Smooth muscle cell (in vitro differentiated cells): ENCODE measurements around the gene LGALS7. TPM values are rescaled to one million over a fixed set of nuclear protein-coding genes. Genes with fewer than 3 reads are reported as not detected.
"Not testable (repeated sequence)": the region's sequence is repeated elsewhere in the genome, so short reads cannot be mapped to it uniquely, and the experiment has no call there.

Experiments
- DNase-seq: peaks from one replicate; lab custom pipeline; 2025; ENCODE audit not compliant: unreplicated experiment; lab: John Stamatoyannopoulos, UW
- H2AFZ ChIP-seq: fragments of 200-600 bp; sonication (generic); 2 replicates; pipeline ENCODE4 v1.6.0; 2016; ENCODE audit warnings: antibody characterized with exemption, low read depth, mild to moderate bottlenecking
- H3F3A ChIP-seq: fragments of 200-600 bp; sonication (generic); 2 replicates; pipeline ENCODE4 v1.6.0; 2017; ENCODE audit warnings: antibody characterized with exemption, low read depth
- H3K27ac ChIP-seq: fragments of 200-600 bp; sonication (generic); 2 replicates; pipeline ENCODE4 v1.5.1; 2016; ENCODE audit warnings: low read depth, mild to moderate bottlenecking
- H3K27me3 ChIP-seq: fragments of 200-600 bp; sonication (generic); 2 replicates; pipeline ENCODE4 v1.6.1; 2016; ENCODE audit warnings: low read depth, mild to moderate bottlenecking
- H3K36me3 ChIP-seq: fragments of 200-600 bp; sonication (generic); 2 replicates; pipeline ENCODE4 v1.5.1; 2016; ENCODE audit warnings: low read depth
- H3K4me1 ChIP-seq: fragments of 200-600 bp; sonication (generic); 2 replicates; pipeline ENCODE4 v1.5.1; 2016; ENCODE audit warnings: low read depth
- H3K4me2 ChIP-seq: fragments of 200-600 bp; sonication (generic); 2 replicates; pipeline ENCODE4 v1.6.0; 2016; ENCODE audit warnings: mild to moderate bottlenecking
- H3K4me3 ChIP-seq: fragments of 200-600 bp; sonication (generic); 2 replicates; pipeline ENCODE4 v1.5.1; 2016; ENCODE audit warnings: mild to moderate bottlenecking
- H3K79me2 ChIP-seq: fragments of 200-600 bp; sonication (generic); 2 replicates; pipeline ENCODE4 v1.6.0; 2016; ENCODE audit warnings: low read depth, mild to moderate bottlenecking
- H3K9ac ChIP-seq: fragments of 200-600 bp; sonication (generic); 2 replicates; pipeline ENCODE4 v1.6.0; 2016; ENCODE audit warnings: low read depth
- H3K9me3 ChIP-seq: fragments of 200-600 bp; sonication (generic); replicated peaks from 2 replicates; pipeline ENCODE4 v1.5.1; 2016; ENCODE audit warnings: low read depth
- H4K20me1 ChIP-seq: fragments of 200-600 bp; sonication (generic); 2 replicates; pipeline ENCODE4 v1.6.0; 2016; ENCODE audit warnings: low read depth
- WGBS: methylation state at CpG from one replicate; pipeline ENCODE4 v1.1.7; 2016; ENCODE audit warnings: low lambda C conversion rate; 5-methylcytosine and 5-hydroxymethylcytosine counted together
- polyA plus RNA-seq: library from polyadenylated mRNA; unstranded; fragments of >200 nt; fragmentation: Nextera tagmentation; extraction: Ambion mirVana; gene quantifications from 2 replicates; pipeline ENCODE4 v1.2.1, GENCODE V29; 2016
- total RNA-seq: library from RNA; depleted of rRNA; stranded (reverse); fragments of >200 nt; gene quantifications from 2 replicates; pipeline ENCODE4 v1.2.3, GENCODE V29; 2014
- TF ChIP-seq, protein P1 (sequence below): fragments of 200-600 bp; sonication (generic); IDR thresholded peaks from 2 replicates; pipeline ENCODE4 v1.5.1; 2017; ENCODE audit warnings: borderline replicate concordance, mild to moderate bottlenecking, antibody characterized with exemption; ENCODE audit not compliant: insufficient read depth, poor library complexity, severe bottlenecking

Gene LGALS7
- total and polyA plus RNA-seq, 2 experiments from 2014 or later, result not detected

DNA sequence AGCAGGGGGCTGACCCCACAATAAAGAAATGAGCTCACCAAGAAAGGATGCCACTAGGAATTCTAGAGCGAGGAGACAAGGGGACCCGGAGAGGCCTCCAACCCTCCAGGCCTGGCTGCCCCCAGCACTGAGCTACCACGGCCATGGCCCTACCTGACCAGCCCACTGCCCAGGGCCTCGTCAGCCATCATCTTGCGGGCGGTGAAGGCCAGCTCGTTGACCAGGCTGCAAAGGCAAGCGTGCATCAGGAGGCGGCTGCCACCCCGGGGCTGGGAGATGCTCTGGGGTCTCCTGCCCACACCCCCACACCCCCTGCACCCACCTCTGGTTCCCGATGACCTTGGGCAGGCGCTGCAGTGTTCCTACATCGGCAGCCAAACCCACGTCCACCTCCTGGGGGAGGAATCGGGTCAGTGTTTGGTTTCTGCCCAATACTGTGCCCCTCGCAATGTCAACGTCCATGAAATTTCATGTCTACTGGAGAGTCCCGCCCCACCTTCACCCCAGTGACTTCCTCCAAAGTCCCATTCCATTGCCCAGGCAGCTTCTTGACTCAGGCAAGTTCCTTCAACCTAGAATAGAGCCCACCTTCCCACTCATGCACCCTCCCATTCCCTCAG, 42.9 kb upstream of the LGALS7 start:
- no peak overlapping the region for H3K27ac ChIP-seq
- no peak overlapping the region for H3K9ac ChIP-seq
- H3F3A ChIP-seq, result no peaks in the 10 kb centered on the region
- no peaks in the 10 kb centered on the region for H3K9me3 ChIP-seq
- H4K20me1 ChIP-seq, result no peaks in the 10 kb centered on the region
- H3K36me3 ChIP-seq, result no peaks in the 10 kb centered on the region
- no peak for DNase-seq
- no peak overlapping the region for H3K4me2 ChIP-seq
- H3K4me3 ChIP-seq, result no peak overlapping the region
- H3K27me3 ChIP-seq, result no peaks in the 10 kb centered on the region
- no peaks in the 10 kb centered on the region for H3K79me2 ChIP-seq
- H2AFZ ChIP-seq, result no peak overlapping the region
- H3K4me1 ChIP-seq, result no peaks in the 10 kb centered on the region
- WGBS, result 96% methylated on average over 18 of the region's 18 CpGs
- TF ChIP-seq, protein P1, sequence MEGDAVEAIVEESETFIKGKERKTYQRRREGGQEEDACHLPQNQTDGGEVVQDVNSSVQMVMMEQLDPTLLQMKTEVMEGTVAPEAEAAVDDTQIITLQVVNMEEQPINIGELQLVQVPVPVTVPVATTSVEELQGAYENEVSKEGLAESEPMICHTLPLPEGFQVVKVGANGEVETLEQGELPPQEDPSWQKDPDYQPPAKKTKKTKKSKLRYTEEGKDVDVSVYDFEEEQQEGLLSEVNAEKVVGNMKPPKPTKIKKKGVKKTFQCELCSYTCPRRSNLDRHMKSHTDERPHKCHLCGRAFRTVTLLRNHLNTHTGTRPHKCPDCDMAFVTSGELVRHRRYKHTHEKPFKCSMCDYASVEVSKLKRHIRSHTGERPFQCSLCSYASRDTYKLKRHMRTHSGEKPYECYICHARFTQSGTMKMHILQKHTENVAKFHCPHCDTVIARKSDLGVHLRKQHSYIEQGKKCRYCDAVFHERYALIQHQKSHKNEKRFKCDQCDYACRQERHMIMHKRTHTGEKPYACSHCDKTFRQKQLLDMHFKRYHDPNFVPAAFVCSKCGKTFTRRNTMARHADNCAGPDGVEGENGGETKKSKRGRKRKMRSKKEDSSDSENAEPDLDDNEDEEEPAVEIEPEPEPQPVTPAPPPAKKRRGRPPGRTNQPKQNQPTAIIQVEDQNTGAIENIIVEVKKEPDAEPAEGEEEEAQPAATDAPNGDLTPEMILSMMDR, result no peak

DNA sequence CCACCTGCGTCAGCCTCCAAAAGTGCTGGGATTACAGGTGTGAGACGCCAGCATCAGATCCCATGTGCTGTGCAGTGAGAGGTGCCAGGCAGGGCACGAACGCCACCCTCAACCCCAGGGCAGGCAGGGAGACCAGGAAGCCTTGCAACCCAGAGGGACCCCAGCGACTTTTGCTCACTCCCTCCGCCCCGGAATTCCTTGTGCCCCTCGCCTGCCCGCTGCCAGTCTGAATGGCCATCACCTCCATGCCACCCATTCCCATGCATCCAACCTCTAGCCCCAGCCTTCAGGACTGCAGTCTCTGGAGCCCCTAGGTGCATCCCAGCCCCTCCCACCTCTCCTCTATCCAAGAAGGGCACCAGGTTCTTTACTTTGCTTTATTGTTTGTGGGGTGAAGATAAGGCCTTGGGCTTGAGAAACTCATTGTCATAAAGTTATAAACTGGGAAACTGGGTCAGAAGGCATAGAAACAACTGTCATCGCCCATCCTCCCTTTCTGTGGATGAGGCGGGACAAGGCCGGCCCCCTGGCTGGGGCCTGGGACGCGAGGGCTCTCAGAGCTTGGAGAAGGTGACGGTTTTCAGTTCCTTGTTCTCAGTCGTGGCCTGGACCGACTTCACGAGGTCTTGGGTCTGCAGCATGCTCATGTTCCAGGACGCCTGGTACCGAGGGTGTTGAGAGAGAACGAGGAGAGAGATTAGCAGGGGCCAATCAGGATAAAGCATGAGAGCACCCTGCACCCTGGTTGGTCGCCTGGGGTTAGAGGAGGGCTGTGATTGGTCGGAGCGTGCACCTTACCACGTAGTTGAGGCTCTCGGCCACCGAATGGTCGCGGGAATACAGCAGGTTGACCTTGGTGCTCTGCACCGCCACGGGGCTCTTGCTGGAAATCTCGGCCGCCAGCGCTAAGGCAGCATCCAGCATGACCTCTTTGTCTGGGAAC, 42.0 kb upstream of the LGALS7 start:
- no peak overlapping the region for H3K4me2 ChIP-seq
- H3K9me3 ChIP-seq, result no peaks in the 10 kb centered on the region
- no peaks in the 10 kb centered on the region for H3F3A ChIP-seq
- no peaks in the 10 kb centered on the region for H3K4me1 ChIP-seq
- no peaks in the 10 kb centered on the region for H3K36me3 ChIP-seq
- TF ChIP-seq, protein P1, result no peak
- H3K27me3 ChIP-seq, result no peaks in the 10 kb centered on the region
- no peak overlapping the region for H3K9ac ChIP-seq
- H3K27ac ChIP-seq, result no peak overlapping the region
- no peak overlapping the region for H2AFZ ChIP-seq
- H4K20me1 ChIP-seq, result no peaks in the 10 kb centered on the region
- H3K4me3 ChIP-seq, result no peak overlapping the region
- WGBS, result 96% methylated on average over 33 of the region's 34 CpGs
- DNase-seq, result no peak
- no peaks in the 10 kb centered on the region for H3K79me2 ChIP-seq

DNA sequence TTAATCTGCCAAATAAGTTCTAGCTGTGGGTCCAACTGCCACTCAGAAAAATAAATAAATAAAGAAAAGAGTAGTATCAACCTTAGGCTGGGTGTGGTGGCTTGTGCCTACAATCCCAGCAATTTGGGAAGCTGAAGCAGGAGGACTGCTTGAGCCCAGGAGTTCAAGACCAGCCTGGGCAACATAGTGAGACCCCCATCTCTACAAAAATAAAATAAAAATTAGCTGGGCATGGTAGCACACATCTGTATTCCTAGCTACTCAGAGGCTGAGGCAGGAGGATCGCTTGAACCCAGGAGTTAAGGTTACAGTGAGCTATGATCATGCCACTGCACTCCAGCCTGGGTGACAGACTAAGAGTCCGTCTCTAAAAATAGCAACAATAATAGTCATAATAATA, 40.6 kb upstream of the LGALS7 start:
- H4K20me1 ChIP-seq, DNase-seq, H3K4me2 ChIP-seq, H3K36me3 ChIP-seq, H3K27me3 ChIP-seq, H3K9me3 ChIP-seq, H3K79me2 ChIP-seq, H3K9ac ChIP-seq, H3F3A ChIP-seq, H3K27ac ChIP-seq, H3K4me1 ChIP-seq, H3K4me3 ChIP-seq, H2AFZ ChIP-seq: not testable (repeated sequence)
- 95% methylated on average over 2 of the region's 2 CpGs for WGBS

DNA sequence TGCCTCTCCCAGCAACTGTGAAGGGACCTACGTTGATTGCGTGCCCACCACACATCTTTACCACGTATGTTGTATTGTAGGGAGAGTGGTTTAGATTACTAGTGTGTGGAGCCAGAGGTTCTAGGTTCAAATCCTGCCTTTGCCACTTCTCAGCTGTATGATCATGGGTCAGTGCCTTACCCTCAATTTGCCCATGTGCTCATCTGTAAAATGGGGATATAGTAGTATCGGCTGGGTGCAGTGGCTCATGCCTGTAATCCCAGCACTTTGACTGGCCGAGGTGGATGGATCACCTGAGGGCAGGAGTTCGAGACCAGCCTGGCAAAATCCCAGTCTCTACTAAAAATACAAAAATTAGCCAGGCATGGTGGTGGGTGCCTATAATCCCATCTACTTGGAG, 40.0 kb upstream of the LGALS7 start:
- no peak overlapping the region for H3K9ac ChIP-seq
- DNase-seq, result no peak
- TF ChIP-seq, protein P1, result no peak
- 96% methylated on average over 6 of the region's 6 CpGs for WGBS
- H2AFZ ChIP-seq, result no peak overlapping the region
- no peak overlapping the region for H3K4me2 ChIP-seq
- H3F3A ChIP-seq, result no peaks in the 10 kb centered on the region
- H3K27me3 ChIP-seq, result no peaks in the 10 kb centered on the region
- no peaks in the 10 kb centered on the region for H3K4me1 ChIP-seq
- H3K27ac ChIP-seq, result no peak overlapping the region
- no peaks in the 10 kb centered on the region for H3K9me3 ChIP-seq
- H3K36me3 ChIP-seq, result no peaks in the 10 kb centered on the region
- no peaks in the 10 kb centered on the region for H4K20me1 ChIP-seq
- no peak overlapping the region for H3K4me3 ChIP-seq
- no peaks in the 10 kb centered on the region for H3K79me2 ChIP-seq
